Gastroesophageal sphincter (tissue), 3 donors: Measurements from ENCODE around the gene GRIP2.

Experiments
- CTCF ChIP-seq, 4 experiments: fragments of 200-600 bp in 2 of 4; fragments of 450-650 bp in 2 of 4; sonication (generic) in 1 of 4; IDR thresholded peaks; one replicate each; pipeline ENCODE4 v1.5.1; 2017 to 2019; ENCODE audit warnings: antibody characterized with exemption in 4 of 4, mild to moderate bottlenecking in 2 of 4, moderate library complexity in 2 of 4
- EP300 ChIP-seq: sonication (generic); formaldehyde crosslinking; IDR thresholded peaks from one replicate; pipeline ENCODE4 v1.6.1; 2017; ENCODE audit warnings: antibody characterized with exemption, mild to moderate bottlenecking
- POLR2A ChIP-seq, 2 donors: fragments of 450-650 bp; IDR thresholded peaks; one replicate each; pipeline ENCODE4 v1.6.1; 2017; ENCODE audit warnings: antibody characterized with exemption in 2 of 2, mild to moderate bottlenecking in 2 of 2, moderate library complexity in 1 of 2
- POLR2AphosphoS5 ChIP-seq: sonication (generic); formaldehyde crosslinking; IDR thresholded peaks from one replicate; pipeline ENCODE4 v1.6.1; 2017; ENCODE audit warnings: antibody characterized with exemption

GRCh38 chr3:14554715-14555114 lies 14.6 kb upstream of the GRIP2 start:
- TF ChIP-seq POLR2A (IDR thresholded peaks at IDR 0.05) (no peak), CTCF (IDR thresholded peaks at IDR 0.05) (no peak), EP300 (no peak), POLR2AphosphoS5 (no peak)
